ENCODE measurements around the gene ZNF513. TPM values are rescaled to one million over a fixed set of nuclear protein-coding genes. Genes with fewer than 3 reads are reported as not detected.

ZNF513 gene
- total RNA-seq, 3 donors from 2014 or later (not counting 1 experiment from before 2014, with no cell fraction given), result 24.2 to 28.1 (median 26.1) TPM

- H3K27ac Mint-ChIP-seq, result peak overlapping the region; percentile 91 to 97
- no peaks in the 10 kb centered on the region for H3K9me3 Mint-ChIP-seq
- no peak for TF ChIP-seq CTCF (IDR thresholded peaks at IDR 0.05)
- H3K27ac ChIP-seq (ENCODE audit: low read length), result peak overlapping the region; percentile 92
- peaks cover 63% of the 10 kb centered on the region for H3K36me3 ChIP-seq (ENCODE audit: control insufficient read depth, insufficient read depth, low read length)
- H3K4me1 ChIP-seq (ENCODE audit: control insufficient read depth, insufficient read depth, low read length), result peaks cover 18% of the 10 kb centered on the region
- H3K27me3 Mint-ChIP-seq (ENCODE audit: low read depth in 2 of 2), result no peaks in the 10 kb centered on the region
- H3K27me3 ChIP-seq (ENCODE audit: control insufficient read depth, insufficient read depth, low read length), result no peaks in the 10 kb centered on the region
- WGBS (ENCODE audit: insufficient coverage), result no CpG with 5 or more reads among the region's 2 CpGs
- peak overlapping the region; percentile 89 for H3K4me3 Mint-ChIP-seq
- no peaks in the 10 kb centered on the region for H3K9me3 ChIP-seq (ENCODE audit: control insufficient read depth, insufficient read depth, low read length)
- no peak for DNase-seq
- no peak overlapping the region for H3K4me3 ChIP-seq (ENCODE audit: low read length)
- ATAC-seq, result no peak
- H3K4me1 Mint-ChIP-seq, result peaks cover 25% of the 10 kb centered on the region in 2 donors
- intact Hi-C loops (cut with micrococcal nuclease), result no loop called here
- H3K36me3 Mint-ChIP-seq, result no peaks in the 10 kb centered on the region
Observed at GRCh38 chr2:27379383-27379835, 1.1 kb downstream of the ZNF513 start.

DNA sequence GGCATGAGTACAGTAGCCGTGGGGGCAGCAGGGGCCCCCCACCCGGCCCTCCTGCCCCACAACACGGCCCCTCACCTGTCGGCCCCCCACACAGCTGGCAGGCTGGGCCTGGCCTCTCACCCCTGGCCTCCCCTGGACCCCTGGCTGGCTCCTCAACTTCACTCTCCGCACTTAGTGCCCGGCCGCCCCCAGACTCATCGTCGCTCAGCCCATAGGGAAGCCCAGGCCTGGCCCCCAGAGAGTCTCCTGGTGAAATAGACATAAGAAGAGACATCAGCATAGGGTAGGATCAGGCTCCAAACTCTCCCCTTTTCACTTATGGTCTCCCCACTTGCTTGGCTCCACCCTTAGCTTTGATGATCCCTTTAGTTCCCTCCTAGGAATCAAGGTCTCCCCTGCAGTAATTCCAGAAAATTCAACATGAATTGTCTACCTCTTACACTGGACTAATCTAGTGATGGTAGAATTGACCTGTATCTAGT is 1.7 kb downstream of the ZNF513 start:
- H3K27ac ChIP-seq (ENCODE audit: low read length), result no peak overlapping the region
- WGBS (ENCODE audit: insufficient coverage), result 97% methylated on average over 9 of the region's 9 CpGs

GRCh38 chr2:27378096-27378808 is 2.3 kb downstream of the ZNF513 start:
- no peak for DNase-seq
- Mint-ChIP-seq H3K27me3 (ENCODE audit: low read depth in 2 of 2) (no peaks in the 10 kb centered on the region), H3K9me3 (no peaks in the 10 kb centered on the region), H3K4me1 (peaks cover 25% of the 10 kb centered on the region in 2 donors), H3K4me3 (no peak overlapping the region), H3K27ac (no peak overlapping the region), H3K36me3 (no peaks in the 10 kb centered on the region)
- no peak for ATAC-seq
- H3K4me3 ChIP-seq (ENCODE audit: low read length), result no peak overlapping the region
- peaks cover 59% of the 10 kb centered on the region for H3K36me3 ChIP-seq (ENCODE audit: control insufficient read depth, insufficient read depth, low read length)
- no peaks in the 10 kb centered on the region for H3K27me3 ChIP-seq (ENCODE audit: control insufficient read depth, insufficient read depth, low read length)
- no peak for TF ChIP-seq CTCF (IDR thresholded peaks at IDR 0.05)
- WGBS (ENCODE audit: insufficient coverage), result 91% methylated on average over 29 of the region's 29 CpGs
- intact Hi-C loops (cut with micrococcal nuclease), result no loop called here
- H3K9me3 ChIP-seq (ENCODE audit: control insufficient read depth, insufficient read depth, low read length), result no peaks in the 10 kb centered on the region
- peaks cover 18% of the 10 kb centered on the region for H3K4me1 ChIP-seq (ENCODE audit: control insufficient read depth, insufficient read depth, low read length)
- H3K27ac ChIP-seq (ENCODE audit: low read length), result no peak overlapping the region

More for the DNA sequence above, 1.7 kb downstream of the ZNF513 start:
- Mint-ChIP-seq H3K36me3 (no peaks in the 10 kb centered on the region), H3K9me3 (no peaks in the 10 kb centered on the region), H3K4me3 (peak overlapping the region; percentile 89), H3K4me1 (peaks cover 25% of the 10 kb centered on the region in 2 donors), H3K27me3 (ENCODE audit: low read depth in 2 of 2) (no peaks in the 10 kb centered on the region), H3K27ac (peak overlapping the region; percentile 91 to 97)
- ATAC-seq (no peak), DNase-seq (no peak)
- Histone ChIP-seq H3K4me1 (ENCODE audit: control insufficient read depth, insufficient read depth, low read length) (peaks cover 18% of the 10 kb centered on the region), H3K9me3 (ENCODE audit: control insufficient read depth, insufficient read depth, low read length) (no peaks in the 10 kb centered on the region), H3K4me3 (ENCODE audit: low read length) (no peak overlapping the region), H3K27me3 (ENCODE audit: control insufficient read depth, insufficient read depth, low read length) (no peaks in the 10 kb centered on the region), H3K36me3 (ENCODE audit: control insufficient read depth, insufficient read depth, low read length) (peaks cover 63% of the 10 kb centered on the region)
- TF ChIP-seq CTCF (IDR thresholded peaks at IDR 0.05), result no peak
- intact Hi-C loops (cut with micrococcal nuclease), result no loop called here
